ENCODE data around the gene STXBP4. TPM values are rescaled to one million over a fixed set of nuclear protein-coding genes. Genes with fewer than 3 reads are reported as not detected.

Gene STXBP4
- total RNA-seq, 1 donor from 2014 or later, result 7.6 TPM

DNA sequence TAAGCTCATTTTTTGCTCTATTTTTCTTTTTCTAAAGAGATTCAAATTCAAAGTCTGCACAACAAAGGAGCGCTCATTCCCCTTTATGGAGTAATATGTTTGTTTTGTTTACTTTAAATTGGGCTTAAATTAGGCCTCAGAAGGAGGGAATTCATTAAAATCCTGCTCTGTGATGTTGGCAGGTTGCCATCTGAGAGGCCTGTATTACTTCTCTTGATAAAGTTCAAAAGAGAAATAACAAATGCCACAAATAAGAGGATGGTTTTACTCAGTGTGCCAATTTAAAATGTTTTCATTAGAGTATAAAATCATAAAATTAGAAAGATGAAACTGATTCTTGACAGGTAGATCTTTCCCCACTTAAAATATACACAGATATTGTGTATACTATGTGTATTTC is 241.7 kb downstream of the STXBP4 start:
- Mint-ChIP-seq H3K27me3 (ENCODE audit: low read depth) (peaks cover 2% of the 10 kb centered on the region), H3K36me3 (ENCODE audit: low read depth) (no peaks in the 10 kb centered on the region), H3K9me3 (no peaks in the 10 kb centered on the region), H3K27ac (no peak overlapping the region), H3K4me3 (ENCODE audit: low read depth) (no peak overlapping the region), H3K4me1 (ENCODE audit: low read depth) (no peaks in the 10 kb centered on the region)
- intact Hi-C loops (cut with micrococcal nuclease), result no loop called here
- no peak for DNase-seq (ENCODE audit: low spot score)

DNA sequence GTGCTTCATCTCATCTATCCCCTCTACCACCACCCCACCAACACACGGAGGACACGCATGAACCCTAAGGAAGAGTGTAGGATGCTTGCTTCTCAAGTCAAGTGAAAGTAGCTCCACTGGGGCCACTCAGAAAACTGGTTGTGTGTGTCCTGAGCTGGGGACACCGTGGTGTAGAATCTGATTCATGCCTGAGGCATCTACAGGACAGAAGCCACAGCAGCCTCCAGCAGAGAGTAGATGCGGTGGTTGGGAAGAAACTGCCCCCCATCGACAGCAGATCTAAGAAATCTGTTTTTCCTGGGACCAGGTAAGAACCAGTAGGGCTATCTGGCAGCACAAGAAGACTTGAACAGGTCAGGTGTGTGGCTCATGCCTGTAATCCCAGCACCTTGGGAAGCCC is 244.3 kb downstream of the STXBP4 start:
- no peak for DNase-seq (ENCODE audit: low spot score)
- Mint-ChIP-seq H3K9me3 (no peaks in the 10 kb centered on the region), H3K4me1 (ENCODE audit: low read depth) (peaks cover 2% of the 10 kb centered on the region), H3K4me3 (ENCODE audit: low read depth) (no peak overlapping the region), H3K27ac (no peak overlapping the region), H3K36me3 (ENCODE audit: low read depth) (no peaks in the 10 kb centered on the region), H3K27me3 (ENCODE audit: low read depth) (peaks cover 6% of the 10 kb centered on the region)
- intact Hi-C loops (cut with micrococcal nuclease), result no loop called here

DNA sequence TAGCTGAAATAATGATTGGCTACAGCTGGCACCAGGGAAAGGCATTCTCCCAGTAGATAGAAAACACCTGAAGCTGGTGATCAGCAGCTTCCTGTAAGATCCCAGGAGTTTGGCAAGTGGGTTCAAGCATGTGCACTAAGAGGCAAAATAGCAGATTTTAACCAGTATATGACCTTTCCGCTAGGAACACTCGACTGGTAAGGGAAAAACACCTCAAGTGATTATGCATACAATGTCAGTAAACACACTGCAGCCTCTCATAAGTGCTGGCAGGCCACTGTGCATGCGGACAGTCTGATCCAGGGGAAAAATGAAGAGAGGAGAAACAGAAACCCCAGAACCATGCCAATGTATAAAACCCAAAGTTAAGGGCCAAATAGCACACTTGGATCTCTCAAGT is 247.1 kb downstream of the STXBP4 start:
- H3K4me3 Mint-ChIP-seq (ENCODE audit: low read depth), result no peak overlapping the region
- H3K36me3 Mint-ChIP-seq (ENCODE audit: low read depth), result no peaks in the 10 kb centered on the region
- no peak for DNase-seq (ENCODE audit: low spot score)
- peaks cover 2% of the 10 kb centered on the region for H3K4me1 Mint-ChIP-seq (ENCODE audit: low read depth)
- H3K9me3 Mint-ChIP-seq, result no peaks in the 10 kb centered on the region
- H3K27me3 Mint-ChIP-seq (ENCODE audit: low read depth), result peaks cover 14% of the 10 kb centered on the region
- intact Hi-C loops (cut with micrococcal nuclease), result no loop called here
- H3K27ac Mint-ChIP-seq, result no peak overlapping the region

DNA sequence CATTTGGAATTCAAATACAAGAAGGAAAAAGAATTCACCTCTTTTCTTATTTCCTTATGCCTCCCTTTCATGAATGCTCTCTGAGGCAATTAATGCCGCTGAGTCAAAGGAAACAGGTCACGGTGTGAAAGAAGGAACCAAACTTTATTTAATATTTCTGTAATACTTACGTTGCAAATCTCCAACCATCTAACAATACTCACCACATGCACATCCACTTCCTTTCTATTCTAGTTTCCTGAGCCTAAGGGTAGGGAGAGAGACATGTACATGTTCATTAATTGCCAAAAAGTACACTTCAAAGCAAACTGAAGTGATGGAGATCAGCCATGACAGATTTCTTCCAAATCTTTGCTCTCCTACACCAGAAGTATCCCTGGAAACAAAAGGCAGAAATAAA is 248.3 kb downstream of the STXBP4 start:
- H3K4me3 Mint-ChIP-seq (ENCODE audit: low read depth), result no peak overlapping the region
- no peak overlapping the region for H3K27ac Mint-ChIP-seq
- intact Hi-C loops (cut with micrococcal nuclease), result no loop called here
- H3K36me3 Mint-ChIP-seq (ENCODE audit: low read depth), result no peaks in the 10 kb centered on the region
- DNase-seq (ENCODE audit: low spot score), result no peak
- H3K9me3 Mint-ChIP-seq, result no peaks in the 10 kb centered on the region
- H3K4me1 Mint-ChIP-seq (ENCODE audit: low read depth), result peaks cover 2% of the 10 kb centered on the region
- H3K27me3 Mint-ChIP-seq (ENCODE audit: low read depth), result peaks cover 14% of the 10 kb centered on the region

DNA sequence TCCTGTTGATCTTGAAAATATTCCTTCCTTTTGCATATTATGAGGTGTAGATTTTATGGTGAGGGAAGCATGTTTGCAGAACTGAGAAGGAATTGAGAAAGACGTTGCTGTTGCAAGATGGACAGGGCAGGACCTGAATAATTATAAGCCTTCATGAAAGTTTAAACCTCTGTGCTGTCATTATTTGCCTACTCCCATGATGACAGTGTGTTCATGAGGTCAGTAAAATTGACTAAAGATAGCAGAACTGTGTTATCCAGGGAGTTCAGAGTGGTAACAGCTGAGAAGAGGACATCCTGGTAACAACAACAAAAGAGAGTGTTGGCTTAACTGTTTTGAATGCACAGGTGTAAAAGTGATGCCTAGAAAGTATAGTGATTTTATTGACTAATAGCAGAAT is 250.9 kb downstream of the STXBP4 start:
- intact Hi-C loops (cut with micrococcal nuclease), result no loop called here
- Mint-ChIP-seq H3K4me3 (ENCODE audit: low read depth) (no peak overlapping the region), H3K27ac (no peak overlapping the region), H3K9me3 (no peaks in the 10 kb centered on the region), H3K27me3 (ENCODE audit: low read depth) (peaks cover 16% of the 10 kb centered on the region), H3K4me1 (ENCODE audit: low read depth) (peaks cover 2% of the 10 kb centered on the region), H3K36me3 (ENCODE audit: low read depth) (no peaks in the 10 kb centered on the region)
- no peak for DNase-seq (ENCODE audit: low spot score)

DNA sequence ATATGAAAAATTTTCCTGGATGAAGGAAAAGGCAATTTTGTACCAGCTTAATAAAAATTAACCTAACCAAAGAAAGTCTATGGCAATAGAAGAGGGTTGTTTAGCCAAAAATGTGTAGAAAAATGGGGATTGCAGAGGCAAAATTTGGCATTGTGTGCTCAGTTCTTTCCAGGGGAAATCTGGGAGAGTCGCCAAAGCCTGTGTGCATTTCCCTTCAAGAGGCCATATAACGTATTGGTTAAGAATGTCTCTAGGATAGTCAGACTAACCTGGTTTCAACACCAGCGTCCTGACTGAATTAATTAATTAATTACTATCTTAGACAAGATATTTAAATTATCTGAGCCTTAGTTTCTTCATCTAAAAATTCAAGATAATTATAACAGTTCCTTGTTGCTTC is 251.4 kb downstream of the STXBP4 start:
- Mint-ChIP-seq H3K27ac (no peak overlapping the region), H3K36me3 (ENCODE audit: low read depth) (no peaks in the 10 kb centered on the region), H3K4me1 (ENCODE audit: low read depth) (peaks cover 2% of the 10 kb centered on the region), H3K4me3 (ENCODE audit: low read depth) (no peak overlapping the region), H3K9me3 (no peaks in the 10 kb centered on the region), H3K27me3 (ENCODE audit: low read depth) (peaks cover 16% of the 10 kb centered on the region)
- no peak for DNase-seq (ENCODE audit: low spot score)
- intact Hi-C loops (cut with micrococcal nuclease), result no loop called here

Other genes with a start within 250 kb of the STXBP4 start
- gene TOM1L1, start 67.9 kb upstream of the STXBP4 start, total RNA-seq, result 0.80 and 1.2 TPM in 2 replicates
- gene COX11, start 111 bp upstream of the STXBP4 start, total RNA-seq, result 48.9 and 54.0 TPM in 2 replicates